ENCODE results near the gene ZNF211.

ZNF211 gene

GRCh38 chr19:57632987-57633831 lies at the start of gene ZNF211:
TSS of gene ZNF211 (plus strand) at chr19:57633168. CDS start at chr19:57633347, 179 bp downstream.
- DNase-seq = peak; percentile 89 to 97

DNA sequence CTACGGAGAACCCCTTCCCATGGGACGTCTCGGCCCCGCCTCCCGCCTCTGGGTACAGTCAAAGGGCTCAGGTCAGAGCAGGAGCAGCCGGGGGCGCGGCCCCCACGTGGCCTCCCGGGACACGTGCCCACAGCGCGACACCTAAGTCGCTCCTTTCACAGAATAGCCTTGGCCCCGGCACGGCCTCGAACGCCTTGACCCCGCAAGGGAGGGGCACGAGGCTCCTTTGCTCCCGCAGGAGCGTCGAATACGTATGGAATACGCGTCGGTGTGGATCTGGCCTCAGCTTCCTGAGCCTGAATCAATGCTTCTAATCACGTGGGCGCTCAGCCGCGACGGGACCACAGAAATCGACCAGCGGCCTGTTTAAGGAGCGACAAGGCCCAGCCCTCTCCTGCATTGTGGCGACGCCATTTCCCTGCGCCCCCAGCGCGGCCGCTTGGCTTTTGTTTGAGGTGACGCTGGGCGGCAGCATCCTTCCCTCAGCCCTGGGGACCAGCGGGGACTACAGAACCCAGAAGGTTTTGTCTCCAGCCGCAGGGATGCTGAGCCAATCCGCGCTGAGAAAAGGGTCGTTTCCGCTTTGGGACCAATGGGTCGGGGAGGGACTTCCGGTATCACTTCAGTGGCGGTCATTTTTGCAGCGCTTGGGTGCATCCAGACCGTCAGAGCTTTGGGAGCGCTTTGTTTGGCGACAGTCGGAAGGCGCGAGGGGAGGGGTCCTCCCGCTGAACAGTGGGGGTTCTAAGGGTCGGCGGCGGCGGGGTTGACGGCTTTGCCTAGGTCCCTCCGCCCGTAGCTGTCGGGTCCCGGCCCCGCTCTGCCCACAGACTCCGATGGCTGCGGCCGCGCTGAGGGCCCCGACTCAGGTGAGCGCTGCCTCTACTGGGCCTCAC lies 49.2 kb upstream of the ZNF211 start, which contains the start of gene ZIK1:
Gene ZIK1, plus strand, starts transcription at position 625 of the 896 bp plus-strand sequence. Its CDS starts 212 bp downstream, at position 837.
- peak; percentile 85 to 90 for DNase-seq

DNA sequence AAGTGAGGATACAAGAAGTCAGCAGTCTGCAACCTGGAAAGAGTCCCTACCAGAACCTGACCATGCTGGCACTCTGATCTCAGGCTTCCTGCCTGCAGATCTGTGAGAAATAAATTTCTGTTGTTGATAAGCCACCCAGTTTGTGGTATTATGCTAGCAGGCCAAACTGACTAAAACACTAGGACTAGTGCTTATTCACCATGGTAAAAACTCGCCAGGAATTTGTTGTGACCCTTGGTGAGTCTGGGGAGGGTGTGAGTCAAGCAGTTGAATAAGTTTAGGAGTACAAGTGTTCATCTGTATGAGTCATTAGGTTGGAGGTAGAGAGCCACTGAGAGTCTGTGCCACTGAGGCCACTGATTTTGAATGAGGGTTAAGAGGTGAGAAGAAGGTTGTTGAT lies 45.4 kb upstream of the ZNF211 start:
- no peak for DNase-seq

DNA sequence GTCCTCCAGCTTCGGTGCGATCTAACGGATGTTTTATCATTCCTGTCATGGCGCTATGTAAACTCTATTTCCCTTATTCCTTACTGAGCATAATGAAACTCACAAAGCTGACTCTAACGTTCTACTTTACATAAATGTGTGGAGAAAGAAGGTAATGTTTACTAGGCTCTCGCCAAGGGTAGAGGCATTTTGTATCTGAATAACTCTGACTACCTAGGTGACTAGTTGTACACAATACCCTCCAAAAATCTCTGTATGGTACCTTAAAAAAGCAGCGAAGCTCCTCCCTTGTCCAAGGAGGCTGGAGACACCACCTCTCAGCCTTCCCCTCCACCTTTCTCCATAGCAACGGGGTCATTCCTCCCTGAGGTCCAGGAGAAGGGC lies 33.6 kb upstream of the ZNF211 start:
- no peak for DNase-seq

DNA sequence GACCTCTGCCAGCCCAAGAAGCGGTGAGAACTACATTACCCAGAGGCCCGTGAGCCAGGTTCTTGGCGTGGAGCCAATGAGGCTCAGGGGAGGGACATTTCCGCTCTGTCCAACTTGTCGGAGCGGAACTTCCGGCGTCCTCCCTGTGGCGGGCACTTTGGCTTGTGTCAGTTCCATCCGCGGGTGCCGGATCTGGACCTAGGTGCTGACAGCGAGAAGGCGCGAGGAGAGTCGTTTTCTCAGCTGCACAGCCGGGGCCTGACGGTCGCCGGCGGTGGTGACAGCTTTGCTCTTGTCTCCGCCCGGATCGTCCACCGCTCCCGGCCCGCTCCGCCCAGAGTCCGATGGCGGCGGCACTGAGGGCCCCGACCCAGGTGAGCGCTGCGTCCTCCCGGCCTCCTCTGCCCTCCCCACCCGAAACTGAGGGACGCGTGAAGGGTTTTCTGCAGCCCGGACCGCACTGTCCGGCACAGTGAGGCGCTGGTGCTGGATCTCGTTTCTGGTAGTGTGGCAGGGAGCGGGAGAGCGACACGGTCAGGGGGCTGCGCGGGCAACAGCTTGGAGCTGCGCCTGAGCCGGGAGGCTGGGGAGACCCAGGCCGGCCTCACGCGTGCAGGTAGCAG lies 33.1 kb upstream of the ZNF211 start, which contains the start of gene ZNF530:
Gene ZNF530, plus strand, starts transcription at position 125 of the 623 bp plus-strand sequence. CDS start 4,461 bp downstream, outside the sequence.
- peak; percentile 88 to 95 for DNase-seq

- no peak for DNase-seq
These were observed 26.0 kb upstream of the ZNF211 start for GRCh38 chr19:57606931-57607330.

- no peak for DNase-seq
These were observed 21.9 kb upstream of the ZNF211 start for GRCh38 chr19:57611113-57611512.

GRCh38 chr19:57613941-57614743 lies 18.8 kb upstream of the ZNF211 start, which contains the start of gene ZNF134:
TSS of gene ZNF134 (plus strand) at chr19:57614242. CDS start at chr19:57619469, 5,227 bp downstream.
- peak; percentile 89 to 95 for DNase-seq

DNA sequence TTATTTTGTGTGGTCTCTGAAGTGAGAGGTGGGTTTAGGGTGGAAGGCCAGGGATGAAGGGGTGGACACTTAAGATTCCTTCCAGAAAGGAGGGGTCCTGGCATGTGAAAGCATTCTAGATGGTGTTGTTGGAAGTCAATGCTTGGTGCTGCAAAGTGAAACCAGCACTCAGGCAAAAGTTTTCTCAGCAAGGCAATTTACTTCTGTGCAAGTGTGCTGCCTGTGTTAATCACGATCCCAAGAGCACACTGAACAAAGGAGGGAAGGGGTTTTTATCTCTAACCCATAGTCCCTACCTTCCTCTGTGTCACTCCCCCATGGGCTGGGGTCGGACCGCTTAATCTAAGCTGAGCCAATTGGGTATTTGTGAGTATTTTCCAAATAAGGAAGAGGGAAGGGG lies 17.6 kb upstream of the ZNF211 start:
- no peak for DNase-seq

- no peak for DNase-seq
These were observed 12.2 kb upstream of the ZNF211 start for GRCh38 chr19:57620673-57621348.

- no peak for DNase-seq
These were observed 9.9 kb upstream of the ZNF211 start for GRCh38 chr19:57623091-57623490.

GRCh38 chr19:57633832-57634131 lies 814 bp downstream of the ZNF211 start:
- no peak for DNase-seq

DNA sequence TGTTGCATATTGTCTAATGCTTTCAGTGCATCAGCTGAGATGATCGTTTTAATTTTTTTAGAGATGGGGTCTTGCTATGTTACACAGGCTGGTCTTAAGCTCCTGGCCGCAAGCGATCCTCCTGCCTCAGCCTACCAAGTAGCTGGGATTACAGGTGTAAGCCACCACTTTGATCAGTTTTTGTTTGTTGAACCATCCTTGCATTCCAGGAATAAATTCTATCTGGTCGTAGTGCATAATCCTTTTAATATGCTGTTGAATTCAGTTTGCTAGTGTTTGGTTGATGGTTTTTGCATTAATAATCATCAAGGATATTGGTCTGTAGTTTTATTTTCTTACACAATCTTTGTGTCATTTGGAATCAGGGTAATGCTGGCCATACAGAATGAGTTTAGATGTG lies 4.4 kb downstream of the ZNF211 start:
- no peak for DNase-seq

DNA sequence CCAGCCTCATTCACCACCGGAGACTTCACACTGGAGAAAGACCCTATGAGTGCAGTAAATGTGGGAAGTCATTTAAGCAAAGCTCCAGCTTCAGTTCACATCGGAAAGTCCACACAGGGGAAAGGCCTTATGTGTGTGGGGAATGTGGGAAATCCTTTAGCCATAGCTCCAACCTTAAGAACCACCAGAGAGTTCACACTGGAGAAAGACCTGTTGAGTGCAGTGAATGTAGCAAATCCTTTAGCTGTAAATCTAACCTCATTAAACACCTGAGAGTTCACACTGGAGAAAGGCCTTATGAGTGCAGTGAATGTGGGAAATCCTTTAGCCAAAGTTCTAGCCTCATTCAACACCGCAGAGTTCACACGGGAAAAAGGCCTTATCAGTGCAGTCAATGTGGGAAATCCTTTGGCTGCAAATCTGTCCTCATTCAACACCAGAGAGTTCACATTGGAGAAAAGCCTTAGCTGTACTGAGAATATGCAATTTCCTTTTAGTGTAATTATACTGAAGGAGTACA lies 8.8 kb downstream of the ZNF211 start:
- no peak for DNase-seq

GRCh38 chr19:57642396-57643046 lies 9.6 kb downstream of the ZNF211 start:
- DNase-seq = no peak

- DNase-seq = no peak
These were observed 10.8 kb downstream of the ZNF211 start for GRCh38 chr19:57643734-57644133.

DNA sequence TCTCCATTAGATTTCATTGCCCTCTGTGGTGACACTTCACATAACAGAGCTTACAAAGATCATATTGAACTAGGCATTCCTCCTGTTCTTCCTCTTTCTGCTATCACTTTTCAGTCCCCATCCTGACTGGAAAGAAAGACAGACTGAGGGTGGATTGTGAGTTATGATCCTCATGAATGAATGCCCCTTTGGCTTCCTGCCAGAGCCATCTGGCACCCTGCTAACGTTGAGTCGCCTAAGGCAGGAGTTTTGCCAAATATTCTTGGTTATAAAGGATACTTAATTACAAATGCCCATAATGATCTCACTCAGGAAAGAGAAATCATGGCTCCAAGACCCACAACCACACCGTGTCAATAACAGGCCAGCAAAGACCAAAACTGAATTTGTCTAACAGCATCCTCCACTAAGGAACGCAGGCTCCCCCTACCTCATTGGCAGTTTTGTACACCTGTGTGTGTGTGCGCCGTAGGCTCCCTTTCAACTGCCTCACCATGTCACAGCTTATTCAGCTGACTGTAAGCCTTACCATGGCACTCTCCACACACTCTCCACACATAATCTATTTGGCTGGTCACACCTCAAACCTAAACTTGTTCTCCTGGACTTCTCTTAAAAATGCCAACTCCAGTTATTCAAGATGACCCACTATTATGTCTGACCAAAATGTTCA lies 15.5 kb downstream of the ZNF211 start:
- no peak for DNase-seq

- DNase-seq = no peak
These were observed 18.7 kb downstream of the ZNF211 start for GRCh38 chr19:57651654-57651996.

DNA sequence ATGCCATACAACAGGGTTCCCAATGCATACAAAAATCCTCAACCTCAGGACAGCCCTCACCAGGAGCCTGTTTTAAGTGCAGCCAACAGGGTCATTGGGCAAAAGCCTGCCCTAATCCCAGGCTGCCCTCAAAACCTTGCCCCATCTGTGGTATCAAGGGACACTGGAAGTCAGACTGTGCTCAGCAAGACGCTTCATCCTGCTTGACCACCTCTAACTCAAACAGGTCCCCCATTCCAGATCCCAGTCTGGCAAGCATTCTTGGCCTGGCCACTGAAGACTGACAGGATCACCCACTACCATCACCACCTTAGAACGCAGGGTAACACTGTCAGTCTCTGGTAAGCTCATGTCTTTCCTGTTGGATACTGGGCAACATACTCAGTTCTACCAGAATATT lies 20.7 kb downstream of the ZNF211 start:
- no peak for DNase-seq

- no peak for DNase-seq
These were observed 22.5 kb downstream of the ZNF211 start for GRCh38 chr19:57655443-57655842.

Data from inflammatory macrophage treated with lipopolysaccharide for 1 hour (primary cell).